Vein endothelial cell (primary cell): ENCODE measurements around the gene C1QTNF12. TPM values are rescaled to one million over a fixed set of nuclear protein-coding genes. Genes with fewer than 3 reads are reported as not detected.

Source experiments
- small RNA-seq: library from RNA; depleted of rRNA; stranded (forward); fragments of <200 nt; gene quantifications from one replicate; pipeline ENCODE3, GENCODE V24; 2012
- total RNA-seq: library from RNA; depleted of rRNA; stranded (reverse); fragments of >200 nt; gene quantifications from 2 replicates; pipeline ENCODE4 v1.2.3, GENCODE V29; 2012

C1QTNF12 gene
- 0.33 and 0.76 TPM in 2 replicates for total RNA-seq

DNA sequence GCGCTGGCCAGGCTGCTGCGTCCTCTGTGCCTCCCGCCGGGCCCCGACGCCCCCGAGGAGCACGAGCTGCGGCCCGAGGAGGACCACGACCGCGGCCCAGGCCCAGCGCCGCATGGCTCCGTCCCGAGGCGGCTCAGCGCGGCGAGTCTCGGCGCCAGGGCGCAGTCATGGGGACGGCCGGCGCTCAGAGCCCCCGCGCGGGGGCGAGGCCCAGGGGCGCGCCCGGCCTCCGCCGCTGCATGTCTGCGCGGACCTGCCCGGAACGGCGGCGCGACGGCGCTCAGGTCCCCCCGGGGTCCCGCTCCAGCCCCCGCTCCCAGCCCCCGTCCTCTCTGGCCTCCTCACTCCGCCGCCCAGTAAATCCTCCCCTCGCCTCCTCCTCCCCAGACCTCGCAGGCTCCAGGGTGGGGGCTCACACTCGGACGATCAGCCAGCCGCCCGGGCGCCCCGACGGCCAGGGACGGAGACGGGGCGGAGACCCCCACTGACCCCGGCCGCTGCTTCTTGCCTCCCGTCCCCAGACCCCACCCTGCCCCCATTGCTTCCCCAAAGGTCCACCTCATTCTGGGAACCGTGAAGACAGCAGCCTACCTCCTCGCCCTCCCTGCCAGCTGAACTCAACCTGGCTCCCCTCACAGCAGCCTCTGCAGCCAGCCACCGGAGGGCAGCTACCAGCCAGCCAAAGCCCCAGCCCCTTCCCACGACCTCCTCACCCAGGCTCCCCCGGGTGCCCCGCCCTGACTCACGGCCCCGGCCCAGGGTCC is at the start of gene C1QTNF12:
TSS of gene C1QTNF12 (minus strand) at position 146 of the 764 bp plus-strand sequence. CDS start at position 114, 32 bp downstream.

DNA sequence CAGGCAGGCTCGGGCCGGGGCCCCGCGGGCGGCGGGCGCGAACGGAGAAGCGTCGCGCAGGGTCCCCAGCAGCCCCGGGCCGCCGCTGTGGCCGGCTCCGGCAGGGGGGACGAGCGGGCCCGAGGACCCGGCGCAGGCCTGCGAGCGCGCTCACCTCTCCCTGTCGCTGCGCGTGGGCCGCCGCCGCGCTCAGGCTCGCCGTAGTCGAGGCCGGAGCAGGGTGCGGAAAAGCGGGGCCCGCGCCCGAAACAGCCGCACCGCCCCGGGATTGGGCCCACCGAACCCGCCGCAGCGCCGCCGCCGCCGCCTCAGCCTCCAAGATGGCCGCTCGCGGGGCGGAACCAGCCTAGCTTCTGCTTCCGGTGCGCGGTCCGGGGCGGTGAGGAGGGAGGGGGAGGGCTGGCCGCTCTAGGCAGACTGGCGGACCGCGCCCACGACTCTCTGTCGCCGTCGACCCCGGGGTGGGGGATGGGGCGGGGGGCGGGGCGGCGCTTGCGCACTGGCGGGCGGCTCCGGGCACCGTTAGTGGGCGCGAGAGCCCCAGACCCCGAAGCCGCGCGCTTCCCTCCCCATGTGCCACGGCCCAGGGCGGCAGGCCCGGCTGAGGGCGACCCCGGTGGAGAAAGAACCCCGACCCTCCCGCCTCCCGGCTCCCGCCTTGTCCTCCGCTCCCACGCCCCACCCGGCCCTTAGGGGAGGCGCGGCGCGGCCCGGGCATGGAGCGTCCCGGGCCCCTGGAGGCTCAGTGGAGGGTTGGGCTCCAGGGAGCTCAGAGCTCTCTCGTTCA is 27.2 kb upstream of the C1QTNF12 start, which contains the start of gene UBE2J2:
TSS of gene UBE2J2 (minus strand) at position 343 of the 787 bp plus-strand sequence. CDS start 5,862 bp downstream, outside the sequence.

DNA sequence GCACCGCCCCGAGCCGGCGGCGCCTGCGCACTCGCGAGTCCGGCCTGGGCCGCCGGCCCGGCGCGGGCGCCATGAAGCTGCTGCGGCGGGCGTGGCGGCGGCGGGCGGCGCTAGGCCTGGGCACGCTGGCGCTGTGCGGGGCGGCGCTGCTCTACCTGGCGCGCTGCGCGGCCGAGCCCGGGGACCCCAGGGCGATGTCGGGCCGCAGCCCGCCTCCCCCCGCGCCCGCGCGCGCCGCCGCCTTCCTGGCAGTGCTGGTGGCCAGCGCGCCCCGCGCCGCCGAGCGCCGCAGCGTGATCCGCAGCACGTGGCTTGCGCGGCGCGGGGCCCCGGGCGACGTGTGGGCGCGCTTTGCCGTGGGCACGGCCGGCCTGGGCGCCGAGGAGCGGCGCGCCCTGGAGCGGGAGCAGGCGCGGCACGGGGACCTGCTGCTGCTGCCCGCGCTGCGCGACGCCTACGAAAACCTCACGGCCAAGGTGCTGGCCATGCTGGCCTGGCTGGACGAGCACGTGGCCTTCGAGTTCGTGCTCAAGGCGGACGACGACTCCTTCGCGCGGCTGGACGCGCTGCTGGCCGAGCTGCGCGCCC is 14.2 kb downstream of the C1QTNF12 start, which contains the start of gene B3GALT6:
TSS of gene B3GALT6 (plus strand) at position 30 of the 588 bp plus-strand sequence. CDS start at position 72, 42 bp downstream.

DNA sequence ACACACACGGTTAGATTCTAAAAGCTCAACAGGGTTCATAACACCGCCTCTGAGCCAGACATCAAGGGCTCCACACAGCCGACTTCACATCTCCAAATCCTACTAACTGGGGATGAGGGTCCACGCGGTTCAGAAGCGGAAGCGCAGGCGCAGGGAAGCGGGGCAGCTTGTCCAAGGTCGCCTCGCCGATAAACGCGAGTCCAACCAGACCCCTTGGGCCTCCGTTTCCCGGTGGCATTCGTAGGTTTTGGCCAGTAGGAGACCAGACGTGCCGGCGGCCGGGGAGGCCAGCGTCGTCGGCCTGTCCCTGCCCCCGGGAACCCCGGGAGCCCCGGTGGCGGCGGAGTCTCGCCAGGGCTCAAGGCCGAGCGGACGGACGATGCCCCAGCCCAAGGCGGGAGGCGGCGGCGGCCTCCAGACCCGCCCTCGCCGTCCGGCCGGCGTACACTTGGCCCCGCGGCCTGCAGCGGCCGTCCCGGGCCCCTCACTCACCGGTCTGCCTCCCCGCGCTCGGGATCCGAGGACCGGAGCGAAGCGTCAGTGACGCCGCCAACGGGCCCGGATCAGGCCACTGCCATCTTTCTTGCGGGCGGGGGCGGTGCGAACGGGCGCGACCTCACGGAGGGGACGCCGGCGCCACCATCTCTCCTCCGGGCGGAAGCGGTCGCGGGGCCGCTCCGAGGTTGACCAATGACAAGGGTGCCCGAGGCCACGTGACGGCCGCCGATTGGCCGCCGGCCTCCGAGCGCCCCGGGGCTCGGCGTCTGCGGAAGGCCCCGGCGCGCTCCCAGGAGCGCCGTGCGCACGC is 14.9 kb downstream of the C1QTNF12 start, which contains the start of gene SDF4:
TSS of gene SDF4 (minus strand) at position 602 of the 808 bp plus-strand sequence. CDS start 3,229 bp downstream, outside the sequence.

DNA sequence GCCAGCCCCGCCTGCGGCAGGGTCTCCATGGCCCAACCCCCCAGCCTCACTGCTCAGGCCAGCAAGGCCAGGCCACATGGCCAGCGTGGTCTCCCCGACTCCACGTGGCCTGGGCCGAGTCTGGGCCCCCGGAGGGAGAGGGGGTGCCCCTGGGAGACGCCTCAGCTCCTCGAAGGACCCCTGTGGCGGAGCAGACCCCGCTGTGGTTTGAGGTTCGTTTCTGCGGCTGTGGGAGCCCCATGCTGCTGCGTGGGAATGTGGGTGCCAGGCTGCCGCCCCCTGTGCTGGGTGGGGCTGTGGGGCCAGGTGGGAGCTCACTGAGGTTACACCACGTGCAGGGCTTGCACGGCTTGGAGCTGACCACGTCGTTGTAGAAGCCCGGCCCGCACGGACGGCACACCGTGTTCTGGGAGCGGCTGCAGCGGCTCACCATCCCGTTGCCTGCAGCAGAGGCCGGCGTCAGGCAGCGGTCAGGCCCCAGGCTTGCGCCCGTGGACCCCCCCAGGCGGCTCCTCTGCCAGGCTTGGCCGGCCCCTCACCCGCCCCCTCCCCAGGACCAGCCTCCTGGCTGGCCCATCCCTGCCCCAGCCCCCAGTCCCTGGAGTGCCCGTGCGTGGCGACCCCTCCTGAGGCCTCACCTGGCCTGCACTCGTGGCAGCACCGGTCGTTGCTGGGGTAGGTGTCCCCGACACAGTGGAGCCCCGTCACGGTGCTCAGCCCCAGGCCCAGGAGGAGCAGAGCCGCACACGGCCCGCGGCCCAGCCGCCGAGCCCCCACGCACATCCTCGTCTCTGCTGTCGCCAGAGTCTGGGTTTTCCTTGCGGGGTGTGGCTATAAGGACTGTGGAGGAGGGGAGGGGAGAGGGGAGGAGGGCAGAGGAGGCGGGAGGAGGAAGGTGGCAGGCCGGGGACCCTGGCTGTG is 32.9 kb downstream of the C1QTNF12 start, which contains the start of gene TNFRSF4:
TSS of gene TNFRSF4 (minus strand) at position 809 of the 921 bp plus-strand sequence. CDS start at position 783, 26 bp downstream.

DNA sequence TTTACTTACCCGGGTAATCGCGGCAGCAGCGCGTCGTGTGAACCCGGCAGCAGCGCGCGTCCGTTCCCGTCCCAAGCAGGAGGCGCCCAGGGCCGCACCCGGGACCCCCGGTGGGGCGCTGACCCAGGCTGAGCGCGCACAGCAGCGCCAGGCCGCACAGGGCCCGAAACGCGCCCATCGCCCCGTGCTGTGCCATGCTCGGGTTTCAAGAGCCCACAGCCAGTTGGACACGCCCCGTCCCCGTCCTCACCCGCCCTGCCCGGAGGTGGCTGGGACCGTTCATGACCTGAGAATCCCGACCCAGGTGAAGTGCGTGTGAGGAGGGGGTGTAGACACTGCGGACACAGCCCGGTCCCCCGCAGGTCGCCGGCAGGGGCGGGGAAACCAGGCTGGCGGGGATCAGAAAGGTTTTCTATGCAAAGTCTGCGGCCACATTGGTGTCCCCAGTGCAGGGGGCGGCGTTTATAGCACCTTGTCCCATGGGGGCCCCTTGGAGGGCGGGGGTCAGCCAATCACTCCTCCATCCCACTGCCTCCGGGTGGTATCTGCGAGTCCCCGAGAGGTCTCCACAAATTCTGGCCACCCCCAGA is 40.1 kb downstream of the C1QTNF12 start, which contains the start of gene TNFRSF18:
TSS of gene TNFRSF18 (minus strand) at position 217 of the 590 bp plus-strand sequence. CDS start at position 196, 21 bp downstream.

Small RNAs within 50 kb of the gene (small RNA-seq; reads per million reads assigned to genes)
- not detected for gene MIR6726

Other genes starting within 250 kb of the C1QTNF12 start
- gene HES4, start 246.6 kb downstream of the C1QTNF12 start, total RNA-seq: 20.6 and 41.2 TPM in 2 replicates
- gene ISG15, start 233.2 kb downstream of the C1QTNF12 start, total RNA-seq: 64.7 and 72.8 TPM in 2 replicates
- gene AGRN, start 226.6 kb downstream of the C1QTNF12 start, total RNA-seq: 117 and 208 TPM in 2 replicates
- not detected in 2 replicates for gene RNF223, start 172.4 kb downstream of the C1QTNF12 start, total RNA-seq
- gene C1orf159, start 130.6 kb downstream of the C1QTNF12 start, total RNA-seq: 12.1 and 12.4 TPM in 2 replicates
- not detected in 2 replicates for gene TTLL10, start 72.8 kb downstream of the C1QTNF12 start, total RNA-seq
- not detected in 2 replicates for gene TNFRSF18, start 40.1 kb downstream of the C1QTNF12 start, total RNA-seq
- gene TNFRSF4, start 32.6 kb downstream of the C1QTNF12 start, total RNA-seq: 2.0 and 3.6 TPM in 2 replicates
- 115 and 138 TPM in 2 replicates for gene SDF4, start 14.7 kb downstream of the C1QTNF12 start, total RNA-seq
- 27.9 and 34.9 TPM in 2 replicates for gene B3GALT6, start 14.5 kb downstream of the C1QTNF12 start, total RNA-seq
- 48.2 and 53.6 TPM in 2 replicates for gene UBE2J2, start 27.1 kb upstream of the C1QTNF12 start, total RNA-seq
- 0.33 and 0.67 TPM in 2 replicates for gene SCNN1D, start 33.7 kb upstream of the C1QTNF12 start, total RNA-seq
- 22.4 and 29.7 TPM in 2 replicates for gene ACAP3, start 61.2 kb upstream of the C1QTNF12 start, total RNA-seq
- gene PUSL1, start 61.9 kb upstream of the C1QTNF12 start, total RNA-seq: 26.6 and 32.3 TPM in 2 replicates
- 79.4 and 105 TPM in 2 replicates for gene INTS11, start 77.9 kb upstream of the C1QTNF12 start, total RNA-seq
- 30.7 and 31.7 TPM in 2 replicates for gene CPTP, start 78.1 kb upstream of the C1QTNF12 start, total RNA-seq
- gene TAS1R3, start 84.6 kb upstream of the C1QTNF12 start, total RNA-seq: 0.38 and 0.65 TPM in 2 replicates
- 40.6 and 55.2 TPM in 2 replicates for gene DVL1, start 102.7 kb upstream of the C1QTNF12 start, total RNA-seq
- gene MXRA8, start 111.8 kb upstream of the C1QTNF12 start, total RNA-seq: 1.6 TPM in 2 replicates
- 104 and 123 TPM in 2 replicates for gene AURKAIP1, start 128.5 kb upstream of the C1QTNF12 start, total RNA-seq
- gene CCNL2, start 152.6 kb upstream of the C1QTNF12 start, total RNA-seq: 135 and 138 TPM in 2 replicates
- 88.0 and 89.5 TPM in 2 replicates for gene MRPL20, start 160.6 kb upstream of the C1QTNF12 start, total RNA-seq
- under 0.01 TPM in 1 of 2 replicates, not detected in the other for gene ANKRD65, start 174.6 kb upstream of the C1QTNF12 start, total RNA-seq
- 5.0 and 5.2 TPM in 2 replicates for gene VWA1, start 189.0 kb upstream of the C1QTNF12 start, total RNA-seq
- not detected in 2 replicates for gene ATAD3C, start 203.0 kb upstream of the C1QTNF12 start, total RNA-seq
- 10.1 and 28.8 TPM in 2 replicates for gene ATAD3B, start 225.0 kb upstream of the C1QTNF12 start, total RNA-seq